Measurements from ENCODE around the gene NXPH1.

The NXPH1 gene

DNA sequence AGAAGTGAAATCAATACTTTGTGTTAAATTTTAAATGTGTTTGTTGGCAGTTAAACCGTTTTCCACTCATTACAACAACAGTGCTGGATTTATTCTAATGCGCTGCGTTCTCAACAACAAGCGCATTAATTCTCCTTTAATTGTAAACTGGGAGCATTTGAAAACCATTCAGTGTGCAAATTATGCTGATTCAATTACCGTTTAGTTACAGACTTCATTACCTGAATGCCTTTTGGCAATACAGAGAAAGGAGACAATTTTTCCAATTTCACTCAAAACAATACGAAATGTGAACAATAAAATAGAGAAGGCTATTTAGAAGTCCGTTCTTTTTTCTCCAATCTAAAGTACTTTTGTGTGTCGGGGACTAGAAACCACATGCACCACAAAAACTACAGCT, 4.2 kb downstream of the NXPH1 start:
- no peak for DNase-seq

GRCh38 chr7:8440670-8441069, 7.3 kb downstream of the NXPH1 start:
- DNase-seq, result no peak

DNA sequence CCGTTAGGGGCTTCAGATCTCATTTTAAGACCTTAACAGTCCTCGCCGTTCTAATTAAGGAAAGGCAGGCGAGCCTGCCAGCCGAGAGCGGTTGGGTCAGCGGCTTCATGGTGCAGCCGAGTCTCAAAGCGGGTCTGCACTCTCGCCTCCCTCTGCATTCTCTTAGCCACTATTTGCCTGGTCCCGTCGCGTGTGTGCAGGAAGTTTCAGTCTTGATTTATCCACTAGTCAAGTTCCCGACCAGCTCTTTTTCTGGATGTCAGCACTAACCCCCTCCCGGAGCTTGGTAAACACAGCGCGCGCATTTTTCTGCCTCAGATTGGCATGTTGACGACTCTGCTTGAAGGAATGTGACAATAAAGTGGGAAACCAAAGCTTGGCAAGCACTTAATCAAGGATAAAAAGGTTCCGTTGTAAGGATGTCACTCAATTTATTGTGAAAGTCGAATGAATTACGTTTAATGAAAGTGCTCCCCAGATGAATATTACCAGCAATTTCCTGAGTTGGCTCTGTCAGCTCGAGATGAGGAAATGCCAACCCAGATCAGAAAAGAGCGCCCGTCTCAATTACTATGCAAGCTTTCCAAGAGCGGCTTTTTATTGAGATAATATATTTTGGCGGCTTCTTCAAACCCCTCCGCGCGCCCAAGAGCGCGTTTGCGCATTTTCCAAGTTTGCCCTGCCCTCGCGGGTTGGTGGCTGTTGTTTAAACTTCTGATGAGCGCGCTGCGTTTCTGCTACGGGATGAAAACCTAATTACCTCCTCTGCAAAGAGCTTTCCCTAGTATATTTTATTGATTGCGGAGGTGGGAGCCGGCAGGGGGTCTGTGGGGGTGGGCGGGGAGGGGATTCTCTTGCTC, 7.9 kb downstream of the NXPH1 start:
- DNase-seq, result peak; percentile 53

DNA sequence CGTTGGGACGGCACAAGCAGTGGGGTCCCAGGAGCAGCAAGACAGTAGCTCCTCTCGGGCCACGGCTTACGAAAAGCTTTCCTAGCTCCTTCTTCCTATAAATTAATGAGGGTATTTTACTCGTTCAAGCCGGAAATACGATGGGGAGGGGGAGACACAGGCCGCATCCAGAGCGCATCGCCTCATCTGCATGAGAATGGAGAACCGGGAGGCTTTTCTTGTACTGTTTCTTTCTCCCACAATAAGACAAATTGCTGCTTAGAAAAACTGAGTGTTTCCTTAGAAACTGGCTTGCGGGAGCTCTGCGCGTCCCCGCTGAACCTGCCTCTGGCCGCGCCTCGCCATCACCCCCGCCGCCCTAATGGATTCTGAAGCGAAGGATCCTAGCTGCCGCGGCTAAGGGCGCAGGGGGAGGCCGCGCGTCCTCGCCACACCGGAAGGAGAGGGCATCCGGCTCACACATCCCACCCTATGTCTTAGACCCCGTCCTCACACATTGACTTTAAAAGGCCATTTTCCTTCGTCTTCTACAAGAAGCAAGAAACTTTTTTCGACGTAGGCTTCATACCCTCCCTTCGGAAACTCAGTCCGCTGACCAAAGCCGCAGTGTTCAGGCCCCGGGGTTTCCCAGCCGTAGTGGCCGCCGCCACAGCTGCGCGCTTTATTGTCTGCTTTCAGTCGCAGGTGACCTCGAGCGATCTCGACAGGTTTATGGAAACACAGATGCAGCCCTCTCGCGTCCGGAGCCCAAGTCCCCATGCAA, 8.8 kb downstream of the NXPH1 start:
- DNase-seq, result peak; percentile 94

GRCh38 chr7:8442814-8443304, 9.4 kb downstream of the NXPH1 start:
- peak; percentile 95 for DNase-seq

DNA sequence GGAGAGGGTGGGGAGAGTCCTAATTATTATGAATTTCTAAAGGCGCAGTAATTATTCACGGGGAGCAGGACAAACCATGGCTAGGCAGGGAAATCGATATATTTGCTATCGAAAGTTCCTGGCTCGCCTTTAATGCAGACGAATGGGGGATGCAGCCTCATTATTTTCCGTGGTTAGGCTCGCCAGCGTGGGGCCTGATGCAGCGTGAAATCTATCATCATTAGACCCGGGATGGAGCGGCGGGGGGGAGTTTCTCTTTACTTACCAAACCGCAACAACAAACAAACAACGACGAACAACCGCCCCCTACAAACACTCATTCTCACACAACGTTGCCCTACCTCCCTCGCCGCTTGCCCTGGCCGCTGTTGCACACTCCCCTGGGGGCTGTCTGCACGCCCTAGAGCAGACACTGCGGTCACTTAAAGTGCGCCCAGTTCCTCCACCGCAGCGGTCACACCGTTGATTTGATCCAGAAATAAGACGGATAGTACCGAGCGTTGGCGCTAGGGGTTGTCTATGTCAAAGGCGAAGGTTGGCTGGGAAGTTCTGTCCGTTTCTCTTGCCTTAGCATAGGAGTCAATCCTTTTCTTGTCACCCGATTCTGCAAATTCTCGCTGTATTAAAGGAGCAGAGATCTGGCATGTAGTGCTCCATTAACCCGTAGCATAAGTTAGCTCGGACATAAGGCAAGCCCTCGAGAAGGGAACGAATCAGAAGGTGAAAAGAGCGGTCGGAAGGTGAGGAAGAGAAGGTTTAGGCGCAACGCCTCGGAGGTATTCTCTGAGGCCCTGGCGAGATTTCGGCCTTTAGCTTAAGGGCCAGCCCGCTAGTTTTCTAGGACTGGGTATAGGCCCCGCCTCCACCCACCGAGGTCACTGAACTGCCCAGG, 10.4 kb downstream of the NXPH1 start:
- peak; percentile 95 for DNase-seq

- peak; percentile 61 for DNase-seq
These were observed 11.0 kb downstream of the NXPH1 start for GRCh38 chr7:8444468-8444769.

DNA sequence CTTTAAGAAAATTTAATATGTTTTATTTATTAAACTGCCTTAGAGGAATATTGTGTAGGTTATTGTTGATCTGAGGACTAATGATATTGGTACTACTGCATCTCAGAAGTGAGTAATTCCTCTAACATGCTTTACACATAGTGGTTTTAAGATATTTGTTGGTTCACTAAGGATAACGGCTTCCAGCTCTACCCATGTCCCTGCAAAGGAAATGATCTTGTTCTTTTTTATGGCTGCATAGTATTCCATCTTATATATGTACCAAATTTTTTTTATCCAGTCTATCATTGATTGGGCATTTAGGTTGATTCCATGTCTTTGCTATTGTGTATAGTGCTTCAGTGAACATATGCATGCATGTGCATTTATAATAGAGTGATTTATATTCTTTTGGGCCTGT, 20.1 kb downstream of the NXPH1 start:
- DNase-seq, result no peak

GRCh38 chr7:8455426-8455825, 22.0 kb downstream of the NXPH1 start:
- DNase-seq, result no peak

DNA sequence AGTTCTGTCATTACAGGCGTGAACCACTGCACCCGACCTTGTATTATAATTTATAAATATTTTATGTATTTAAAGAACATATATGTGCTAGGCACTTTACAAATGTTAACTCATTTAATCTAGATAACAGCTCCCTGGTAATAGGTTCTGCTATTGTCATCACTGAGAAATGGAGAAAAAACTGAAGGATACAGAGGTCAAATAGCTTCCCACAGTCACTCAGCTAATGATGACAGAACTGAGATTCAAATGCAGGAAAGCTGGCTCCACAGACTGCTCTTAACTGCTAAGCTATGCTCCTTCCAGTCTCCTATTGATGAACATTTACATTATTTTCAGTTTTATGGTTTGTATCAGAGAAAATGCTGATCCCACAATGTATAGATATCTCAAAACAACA, 28.9 kb downstream of the NXPH1 start:
- no peak for DNase-seq

- no peak for DNase-seq
These were observed 31.9 kb downstream of the NXPH1 start for GRCh38 chr7:8465338-8465737.

DNA sequence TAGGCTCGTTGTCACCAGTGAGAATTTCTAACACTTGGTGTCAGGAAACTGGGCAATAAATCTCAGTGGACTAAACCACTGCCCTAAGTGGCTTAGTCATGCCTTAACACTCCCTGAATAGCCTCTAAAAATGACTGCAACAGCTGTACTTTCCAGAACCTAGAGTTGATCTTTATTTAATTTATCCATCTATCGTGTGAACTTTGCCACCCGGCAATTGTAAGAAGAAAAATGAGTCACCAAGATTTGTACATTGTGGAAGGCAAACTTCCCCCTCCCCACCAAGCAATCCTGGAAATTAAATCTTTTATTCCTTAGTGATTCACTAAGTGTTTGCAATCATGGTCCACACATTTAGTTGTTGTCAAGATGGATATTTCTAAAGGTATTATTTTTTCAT, 47.1 kb downstream of the NXPH1 start:
- peak; percentile 70 for DNase-seq

DNA sequence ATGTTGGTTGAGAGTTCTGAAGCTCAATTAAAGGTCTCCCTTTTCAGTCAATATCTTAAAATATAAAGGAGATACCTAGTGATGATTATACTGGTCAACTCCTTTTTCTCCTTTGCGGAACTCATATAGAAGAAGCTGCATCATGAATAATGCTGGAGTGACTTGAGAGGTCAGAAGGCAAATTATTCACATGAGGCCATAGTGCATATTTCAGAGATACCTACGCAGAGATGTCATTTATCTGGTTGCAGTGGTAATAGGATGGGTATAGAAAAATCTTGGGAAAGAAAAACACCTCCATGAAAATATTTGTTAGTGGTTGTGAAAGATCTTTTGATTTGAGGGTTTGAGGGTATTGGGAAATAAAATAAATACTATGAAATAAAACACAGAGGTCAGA, 47.7 kb downstream of the NXPH1 start:
- DNase-seq, result no peak

DNA sequence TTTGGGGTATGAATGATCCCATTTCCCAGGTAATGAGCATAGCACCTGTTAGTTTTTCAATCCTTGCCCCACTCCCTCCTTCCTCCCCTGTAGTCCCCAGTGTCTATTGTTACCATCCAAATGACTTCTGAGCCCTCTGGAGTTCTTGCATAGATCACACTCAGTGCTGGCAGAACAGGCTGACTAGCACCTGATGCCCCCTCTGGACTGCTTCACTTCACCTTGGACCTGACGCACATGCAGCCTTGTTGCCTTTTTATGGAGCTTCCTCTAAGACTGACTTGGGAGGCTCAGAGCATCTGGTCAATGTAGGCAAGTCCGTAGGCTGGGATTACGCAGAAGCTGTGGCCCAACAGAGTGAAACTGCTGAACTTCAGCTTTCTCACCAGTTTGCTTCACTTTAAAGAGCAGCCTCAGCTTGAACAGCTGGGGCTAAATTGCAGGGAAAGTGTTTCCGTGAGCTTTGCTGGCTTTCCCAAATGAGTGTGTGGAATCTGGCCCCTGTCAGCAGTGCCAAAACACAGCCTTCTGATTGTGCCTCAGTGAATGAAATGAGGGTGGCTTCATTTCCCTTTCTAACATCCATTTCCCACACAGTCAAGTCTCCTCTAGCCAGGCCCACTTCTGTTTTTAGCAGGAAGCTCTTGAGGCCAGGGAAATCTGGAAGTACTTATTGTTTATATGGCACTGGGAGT, 48.5 kb downstream of the NXPH1 start:
- no peak for DNase-seq

DNA sequence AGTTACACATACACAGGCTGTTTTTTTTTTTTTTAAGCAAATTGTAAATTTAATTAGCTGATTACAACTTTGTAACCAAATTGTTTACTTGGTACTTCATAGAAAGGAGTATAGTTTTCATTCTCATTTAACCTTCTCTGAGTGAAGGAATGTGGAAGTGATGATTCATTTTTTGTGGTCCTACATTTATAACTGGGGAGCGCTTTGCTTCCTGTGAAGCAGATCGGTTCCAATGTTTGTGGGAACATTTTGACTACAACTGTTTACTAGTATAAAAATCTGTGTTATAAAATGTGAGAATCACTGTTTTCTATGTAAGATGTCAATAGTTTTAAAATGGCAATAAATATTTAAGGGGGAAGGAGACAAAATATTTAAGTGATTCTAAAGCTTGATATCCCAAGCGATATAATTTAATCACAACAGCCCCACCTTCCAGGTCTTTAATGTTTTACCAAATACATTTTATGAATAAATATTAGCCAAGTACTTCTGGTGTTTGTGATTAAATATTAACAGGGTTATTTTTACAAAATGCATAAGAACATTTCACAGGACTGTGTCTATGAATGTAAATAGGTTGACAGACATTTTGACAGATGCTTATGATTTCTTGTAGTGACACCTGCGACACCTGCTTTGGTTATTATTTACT, 57.1 kb downstream of the NXPH1 start:
- DNase-seq, result peak; percentile 62

DNA sequence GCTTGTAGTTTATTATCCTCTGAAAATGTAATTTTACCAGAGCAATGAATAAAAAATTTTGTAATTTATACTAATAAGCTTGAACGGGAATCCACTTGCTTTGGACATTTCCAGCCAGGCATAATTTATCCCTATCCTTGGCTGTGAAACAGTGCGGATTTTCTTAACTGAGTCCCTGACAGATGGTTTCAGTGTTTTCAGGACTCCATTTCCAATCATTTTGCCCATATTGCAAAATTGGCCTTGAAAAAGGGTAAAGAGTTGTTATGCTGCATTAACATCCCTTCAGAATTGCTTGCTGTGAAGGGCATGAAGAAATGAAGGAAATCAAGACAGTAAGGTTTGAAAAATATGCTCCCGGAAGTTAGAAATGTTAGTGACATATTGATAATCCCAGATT, 57.7 kb downstream of the NXPH1 start:
- no peak for DNase-seq

GRCh38 chr7:8491544-8492489, 58.4 kb downstream of the NXPH1 start:
- no peak for DNase-seq

DNA sequence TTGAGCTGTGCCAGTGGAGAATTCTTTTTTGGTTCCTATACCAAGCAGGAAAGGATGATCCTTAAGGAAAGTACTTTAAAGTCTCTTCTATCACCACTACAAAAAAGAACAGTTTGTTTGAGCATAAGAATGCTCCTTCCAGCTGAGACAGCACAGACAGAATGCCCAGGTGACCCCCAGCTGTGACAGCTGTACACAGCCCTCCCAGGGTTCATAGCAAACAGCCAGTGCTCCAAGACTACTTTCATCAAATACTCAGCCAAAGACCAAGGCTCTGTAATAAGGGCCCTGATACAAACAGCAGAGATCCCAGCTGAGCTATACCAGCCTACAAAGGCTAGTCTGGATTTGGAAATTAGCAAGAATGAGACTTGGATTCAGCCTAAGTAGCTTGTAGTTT, 65.7 kb downstream of the NXPH1 start:
- DNase-seq, result no peak

- DNase-seq, result peak; percentile 74
These were observed 66.9 kb downstream of the NXPH1 start for GRCh38 chr7:8500286-8500685.

DNA sequence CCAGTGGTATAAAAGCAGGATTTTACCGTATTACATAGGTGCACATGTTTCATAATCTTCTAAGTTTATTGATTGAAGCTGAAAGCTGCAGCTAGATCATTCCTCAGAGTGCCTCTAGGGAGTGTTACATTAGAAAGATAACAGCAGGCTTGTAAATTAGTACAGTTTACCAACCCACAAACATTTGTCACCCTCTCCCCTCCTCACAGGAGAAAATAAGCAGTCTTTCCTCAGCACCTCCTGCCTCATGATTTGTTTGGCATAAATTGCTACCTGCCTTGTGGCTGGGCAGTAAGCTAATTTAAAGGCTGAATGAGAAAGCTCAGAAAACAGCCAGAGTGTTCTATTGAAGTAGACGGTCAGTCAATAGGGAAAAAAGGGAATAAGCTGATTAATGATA, 74.2 kb downstream of the NXPH1 start:
- DNase-seq, result no peak

DNA sequence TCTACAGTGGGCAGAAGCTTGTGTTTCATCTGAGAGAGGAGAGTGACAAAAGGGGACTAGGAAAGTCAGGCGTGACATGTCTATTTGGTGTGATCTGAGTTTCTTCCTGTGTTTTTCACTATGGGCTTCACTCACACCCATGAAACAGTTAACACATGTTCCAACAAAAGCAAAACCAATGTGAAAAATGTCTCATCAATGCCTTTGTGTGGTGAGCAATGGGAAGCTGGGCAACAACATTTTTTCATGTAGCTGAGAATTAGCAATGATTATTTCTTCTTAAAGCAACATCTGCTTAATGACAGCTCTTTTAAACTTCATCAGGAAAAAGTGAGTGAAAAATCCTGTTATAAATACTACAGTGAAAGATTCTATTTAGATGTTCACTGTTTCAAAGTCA, 76.2 kb downstream of the NXPH1 start:
- DNase-seq, result no peak

Measured in DMS53 (cell line).